HL-60/S4 treated with phorbol 12-myristate 13-acetate at 8.2 ng/mL for 4 days and 3 days (cell line): ENCODE data around the gene KIRREL3.

Source experiments
- in situ Hi-C: fragments of 300-500 bp; cut with MboI; formaldehyde crosslinking; loops from 2 replicates; pipeline ENCODE4 v1.15.0; 2022; ENCODE audit warnings: low sequenced_read_pairs

KIRREL3 gene

GRCh38 chr11:126880872-126881271 lies 119.7 kb downstream of the KIRREL3 start:
- in situ Hi-C loops: no loop called here

GRCh38 chr11:126879516-126879915 lies 121.1 kb downstream of the KIRREL3 start:
- in situ Hi-C loops: no loop called here

- in situ Hi-C loops: no loop called here
Observed at GRCh38 chr11:126878913-126879482, 121.6 kb downstream of the KIRREL3 start.

- in situ Hi-C loops: no loop called here
Observed at GRCh38 chr11:126874831-126875230, 125.7 kb downstream of the KIRREL3 start.

- in situ Hi-C loops: no loop called here
Observed at GRCh38 chr11:126874276-126874675, 126.3 kb downstream of the KIRREL3 start.

GRCh38 chr11:126871792-126872191 lies 128.8 kb downstream of the KIRREL3 start:
- in situ Hi-C loops: no loop called here

GRCh38 chr11:126870021-126870420 lies 130.5 kb downstream of the KIRREL3 start:
- in situ Hi-C loops: no loop called here

GRCh38 chr11:126868741-126869140 lies 131.8 kb downstream of the KIRREL3 start:
- in situ Hi-C loops: no loop called here

- in situ Hi-C loops: no loop called here
Observed at GRCh38 chr11:126864934-126865333, 135.6 kb downstream of the KIRREL3 start.

GRCh38 chr11:126863294-126863997 lies 137.1 kb downstream of the KIRREL3 start:
- in situ Hi-C loops: no loop called here

GRCh38 chr11:126862664-126863243 lies 137.8 kb downstream of the KIRREL3 start:
- in situ Hi-C loops: no loop called here

- in situ Hi-C loops: no loop called here
Observed at GRCh38 chr11:126861796-126862459, 138.6 kb downstream of the KIRREL3 start.

- in situ Hi-C loops: no loop called here
Observed at GRCh38 chr11:126857860-126858808, 142.4 kb downstream of the KIRREL3 start.

GRCh38 chr11:126855536-126855935 lies 145.0 kb downstream of the KIRREL3 start:
- in situ Hi-C loops: no loop called here

GRCh38 chr11:126853732-126854131 lies 146.8 kb downstream of the KIRREL3 start:
- in situ Hi-C loops: no loop called here

- in situ Hi-C loops: no loop called here
Observed at GRCh38 chr11:126844789-126845188, 155.8 kb downstream of the KIRREL3 start.

- in situ Hi-C loops: no loop called here
Observed at GRCh38 chr11:126843096-126843495, 157.5 kb downstream of the KIRREL3 start.

GRCh38 chr11:126841999-126842398 lies 158.6 kb downstream of the KIRREL3 start:
- in situ Hi-C loops: no loop called here

- in situ Hi-C loops: no loop called here
Observed at GRCh38 chr11:126840975-126841374, 159.6 kb downstream of the KIRREL3 start.

- in situ Hi-C loops: no loop called here
Observed at GRCh38 chr11:126840201-126840886, 160.2 kb downstream of the KIRREL3 start.
